Measurements from ENCODE around the gene SLC13A5.
"Not testable (repeated sequence)": the region's sequence is repeated elsewhere in the genome, so short reads cannot be mapped to it uniquely, and the experiment has no call there.

The SLC13A5 gene

DNA sequence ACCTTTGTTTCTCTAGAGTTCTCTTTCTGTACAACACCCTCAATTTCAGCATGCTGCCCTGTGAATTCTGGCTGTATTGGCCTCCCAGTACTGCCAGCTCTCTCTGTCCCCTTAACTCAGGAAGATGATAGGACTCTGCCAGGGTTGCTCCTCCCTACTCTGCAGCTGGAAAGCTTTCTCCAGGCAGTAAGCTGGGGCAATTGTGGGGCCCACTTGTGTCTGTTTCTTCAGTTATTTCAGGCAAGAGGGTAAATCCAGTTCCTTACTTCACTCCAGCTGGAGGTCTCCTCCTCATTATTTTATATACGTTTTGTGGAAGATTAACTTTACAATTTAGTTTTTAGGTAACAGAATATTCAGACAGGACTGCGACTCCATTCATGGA lies 51.7 kb downstream of the SLC13A5 start:
- no peak for DNase-seq (ENCODE audit: low spot score)

DNA sequence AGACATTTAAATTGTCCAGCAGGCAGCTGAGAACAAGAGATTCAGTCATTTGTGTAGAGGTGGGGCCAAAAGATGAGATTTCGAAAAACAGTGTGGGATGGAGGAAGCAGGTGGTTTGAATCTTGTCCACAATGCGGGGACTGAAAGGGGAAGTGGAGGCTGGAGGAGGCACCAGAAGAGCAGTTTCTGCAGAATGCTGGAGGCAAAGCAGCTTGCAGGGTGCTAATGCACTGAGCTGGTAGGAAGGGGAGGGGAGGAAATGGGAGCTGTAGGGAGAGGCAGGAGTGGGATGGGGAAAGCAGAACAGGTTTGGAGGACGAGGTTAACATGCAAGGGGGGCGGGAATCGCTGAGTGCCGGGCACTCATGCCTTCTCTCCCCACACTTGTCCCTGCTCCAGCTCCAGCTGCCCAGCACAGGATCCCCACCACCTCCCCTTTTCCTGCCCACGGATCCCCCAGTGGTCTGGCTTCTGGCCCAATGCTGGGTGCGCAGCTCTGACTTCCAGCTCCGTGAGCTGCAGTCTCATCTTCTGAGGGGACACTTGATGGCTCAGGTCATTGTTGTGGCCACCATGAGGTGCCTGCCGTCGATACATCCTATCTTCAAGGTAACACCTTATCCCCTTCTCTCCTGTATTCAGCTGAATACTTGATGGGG lies 52.2 kb downstream of the SLC13A5 start:
- peak; percentile 39 for DNase-seq (ENCODE audit: low spot score)

DNA sequence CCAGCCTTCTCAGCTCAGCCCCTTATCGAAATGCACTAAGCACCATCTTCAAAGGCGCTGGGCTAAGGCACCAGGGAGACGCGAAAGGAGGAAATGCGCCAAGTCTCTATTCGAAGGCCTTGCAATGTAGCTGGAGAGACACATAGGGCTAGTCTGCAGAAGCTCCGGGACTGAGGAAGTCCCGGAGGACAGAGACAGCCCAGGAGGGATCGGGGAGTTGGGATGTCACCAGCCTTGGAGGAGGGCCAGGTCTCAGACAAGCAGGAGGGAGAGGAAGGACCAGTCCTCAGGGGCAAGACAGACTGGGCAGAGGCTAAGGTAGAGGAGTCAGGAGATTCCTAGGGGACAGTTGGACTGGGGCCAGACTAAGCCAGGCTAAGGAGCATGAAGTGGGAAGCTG lies 53.1 kb downstream of the SLC13A5 start:
- DNase-seq (ENCODE audit: low spot score), result no peak

DNA sequence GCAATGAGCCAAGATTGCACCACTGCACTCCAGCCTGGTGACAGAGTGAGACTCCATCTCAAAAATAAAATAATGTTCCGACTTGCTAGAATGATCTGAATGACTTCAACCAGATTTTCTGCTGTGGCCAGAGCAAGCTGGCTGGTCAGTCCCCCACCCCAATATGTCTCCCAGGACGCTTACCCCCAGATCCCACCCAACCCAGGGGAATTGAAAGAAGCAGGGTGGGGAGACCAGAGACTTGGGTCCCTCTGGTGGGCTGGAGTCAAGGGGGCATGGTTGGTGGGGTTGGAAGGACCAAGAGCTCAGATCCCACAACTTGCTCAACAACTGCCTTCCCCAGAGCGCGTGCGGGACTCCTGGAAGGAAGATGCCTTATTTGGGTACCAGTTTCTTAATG lies 54.8 kb downstream of the SLC13A5 start:
- not testable (repeated sequence) for DNase-seq (ENCODE audit: low spot score)

DNA sequence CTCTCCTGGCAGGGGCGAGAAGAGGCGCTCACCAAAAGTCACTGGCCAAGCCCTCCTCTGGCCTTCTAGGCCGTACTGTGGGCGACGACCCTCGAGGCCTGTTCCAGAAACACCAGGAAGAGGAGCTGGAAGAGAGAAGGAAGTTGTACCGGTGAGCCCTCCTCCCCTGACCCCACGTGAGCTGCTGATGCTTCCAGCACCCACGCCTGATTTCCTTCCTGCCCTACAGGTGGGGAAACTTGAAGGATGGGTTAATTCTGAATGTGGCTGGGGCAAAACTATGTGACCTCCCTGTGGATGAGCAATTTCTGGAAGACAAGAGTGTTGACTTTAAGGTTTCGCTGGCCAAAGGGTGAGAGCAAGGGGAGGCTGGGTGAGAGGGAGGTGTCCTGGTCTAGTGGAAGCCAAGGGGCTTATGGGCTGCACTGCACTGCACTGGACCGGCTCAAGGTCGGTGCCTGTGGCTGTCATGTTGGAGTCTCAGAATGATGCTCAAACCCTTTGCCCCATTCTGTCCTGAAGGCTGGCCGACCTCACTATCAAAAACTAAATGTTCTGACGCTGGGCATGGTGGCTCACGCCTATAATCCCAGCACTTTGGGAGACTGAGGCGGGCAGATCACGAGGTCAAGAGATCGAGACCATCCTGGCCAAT lies 55.4 kb downstream of the SLC13A5 start:
- DNase-seq (ENCODE audit: low spot score), result no peak

DNA sequence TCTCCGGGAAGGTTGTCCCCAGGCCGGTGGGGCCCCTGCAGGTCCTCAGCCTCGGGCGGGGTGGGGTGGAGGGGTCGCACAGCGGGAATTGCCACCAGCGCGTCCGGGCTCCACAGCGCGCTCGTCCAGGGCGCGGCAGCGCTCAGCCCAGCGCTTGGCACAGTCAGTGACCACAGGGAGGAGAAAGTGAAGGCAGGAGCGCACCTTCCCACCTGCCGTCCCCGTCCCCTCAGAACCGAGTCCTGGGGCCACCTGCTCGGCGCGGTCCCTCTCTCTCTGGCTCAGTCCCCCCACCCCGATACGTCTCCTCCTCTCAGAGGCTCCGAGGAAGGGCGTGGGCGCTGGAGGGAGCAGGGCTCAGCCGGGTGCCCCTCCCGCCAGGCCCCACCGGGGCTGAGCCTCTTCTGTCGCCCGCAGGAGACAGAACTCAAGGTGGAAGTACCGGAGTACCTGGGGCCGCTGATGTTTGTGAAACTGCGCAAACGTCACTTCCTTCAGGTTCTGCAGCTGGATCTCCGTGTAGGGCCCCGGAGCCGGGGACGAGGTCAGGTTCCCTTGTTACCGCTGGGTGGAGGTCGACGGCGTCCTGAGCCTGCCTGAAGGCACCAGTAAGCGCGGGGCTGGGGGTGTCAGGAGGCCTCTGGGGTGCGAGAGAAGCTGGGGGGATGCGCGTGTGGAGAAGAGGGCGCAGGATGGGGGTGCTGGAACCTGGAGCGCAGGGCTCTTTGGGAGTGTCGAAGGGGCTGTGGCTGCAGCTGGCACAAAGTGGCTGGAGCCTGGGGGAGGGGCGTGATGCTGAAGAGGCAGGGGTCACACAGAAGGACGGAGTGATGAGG lies 56.2 kb downstream of the SLC13A5 start:
- not testable (repeated sequence) for DNase-seq (ENCODE audit: low spot score)

DNA sequence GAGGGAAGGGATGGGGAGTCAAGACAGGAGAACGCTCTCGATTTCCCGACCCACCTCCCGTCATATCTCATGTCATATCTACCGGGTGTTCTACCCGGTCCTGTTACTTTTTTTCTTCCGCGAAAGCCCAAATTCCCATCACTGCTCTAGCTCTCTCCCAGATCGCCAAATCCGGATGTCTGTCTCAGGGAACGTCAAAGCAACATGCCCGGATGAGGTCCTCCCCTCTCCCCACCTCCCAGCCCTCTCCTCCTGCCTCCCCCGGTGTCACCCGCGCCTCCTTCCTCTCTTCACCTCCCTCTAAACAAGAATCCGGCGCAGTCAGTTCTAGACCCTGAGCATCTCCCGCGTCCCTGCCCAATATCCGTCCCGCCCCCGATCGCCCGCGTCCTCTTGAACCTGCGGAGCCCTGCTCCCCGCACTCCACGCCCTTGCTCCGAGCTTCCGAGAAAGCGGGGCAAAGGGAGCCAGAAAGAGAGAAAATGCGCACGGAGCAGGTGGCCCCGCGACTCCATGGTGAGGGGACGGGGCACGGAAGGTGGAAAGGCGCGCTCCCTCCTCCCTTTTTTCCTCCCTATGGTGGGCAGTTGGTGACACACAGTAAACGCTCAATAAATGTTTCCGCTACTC lies 57.3 kb downstream of the SLC13A5 start:
- not testable (repeated sequence) for DNase-seq (ENCODE audit: low spot score)

DNA sequence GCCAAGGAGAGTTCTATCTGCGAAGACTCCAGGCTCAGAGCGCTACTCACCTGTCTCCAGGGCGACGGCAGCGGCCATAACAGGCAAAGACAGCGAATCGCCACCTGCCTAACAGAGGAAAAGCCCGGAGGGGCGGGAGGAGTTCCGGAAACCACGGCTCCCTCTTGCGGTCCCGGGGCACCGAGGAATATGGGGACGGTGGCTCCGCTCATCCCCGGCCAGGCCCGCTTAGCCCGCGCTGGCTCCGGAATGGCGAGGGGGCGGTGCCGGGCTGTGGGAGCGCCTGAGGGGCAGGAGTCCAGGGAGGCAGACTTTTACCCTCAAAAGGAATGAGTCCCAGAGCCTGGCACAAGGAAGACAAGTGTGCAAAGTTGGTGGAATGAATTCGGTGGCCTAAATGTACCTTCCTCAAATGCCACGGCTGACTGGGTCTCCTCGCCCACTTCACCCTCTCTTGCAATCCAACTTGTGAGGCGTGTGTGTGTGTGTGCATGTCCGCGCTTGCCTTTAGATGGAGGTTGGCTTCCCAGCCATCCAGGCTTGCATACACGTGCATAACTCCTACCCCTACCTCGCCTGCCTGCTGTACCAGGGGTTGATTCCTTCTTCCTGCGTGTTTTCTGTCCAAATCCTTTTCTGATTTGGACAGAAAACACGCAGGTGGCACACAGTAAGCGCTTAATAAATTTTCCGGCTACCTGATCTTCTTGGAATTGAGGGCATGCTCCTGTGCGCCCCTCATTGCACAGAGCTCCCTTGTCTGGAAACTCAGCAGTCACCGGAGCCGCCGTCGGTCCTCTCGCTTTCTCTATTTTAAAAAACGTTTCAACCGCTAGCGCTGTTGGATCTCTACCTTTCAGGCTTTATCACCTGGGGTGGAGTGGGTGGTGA lies 58.1 kb downstream of the SLC13A5 start:
- no peak for DNase-seq (ENCODE audit: low spot score)

DNA sequence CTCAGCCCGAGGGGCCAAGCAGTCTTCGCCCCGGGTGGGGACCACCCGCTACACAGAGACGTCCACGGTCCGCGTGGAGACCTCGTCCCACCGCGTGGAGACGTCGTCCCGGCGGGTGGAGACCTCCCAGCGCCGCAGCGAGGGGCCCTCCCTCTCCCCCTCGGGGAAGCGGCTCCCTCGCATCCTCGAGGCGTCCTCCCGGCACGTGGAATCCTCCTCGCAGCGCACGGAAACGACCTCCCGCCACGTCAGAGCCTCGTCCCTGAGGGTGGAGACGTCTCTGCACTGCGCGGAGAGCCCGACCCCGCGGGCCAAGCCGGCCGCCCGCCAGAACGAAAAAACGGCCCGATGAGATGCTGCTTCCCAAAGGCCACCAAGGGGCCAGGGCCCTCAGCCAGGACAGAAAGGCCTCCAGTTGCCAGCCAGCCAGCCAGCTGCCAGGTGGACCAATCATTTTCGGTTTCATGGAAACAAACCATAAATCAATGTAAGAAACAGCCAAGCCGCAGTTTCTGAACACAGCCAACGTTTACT lies 61.2 kb downstream of the SLC13A5 start:
- no peak for DNase-seq (ENCODE audit: low spot score)

DNA sequence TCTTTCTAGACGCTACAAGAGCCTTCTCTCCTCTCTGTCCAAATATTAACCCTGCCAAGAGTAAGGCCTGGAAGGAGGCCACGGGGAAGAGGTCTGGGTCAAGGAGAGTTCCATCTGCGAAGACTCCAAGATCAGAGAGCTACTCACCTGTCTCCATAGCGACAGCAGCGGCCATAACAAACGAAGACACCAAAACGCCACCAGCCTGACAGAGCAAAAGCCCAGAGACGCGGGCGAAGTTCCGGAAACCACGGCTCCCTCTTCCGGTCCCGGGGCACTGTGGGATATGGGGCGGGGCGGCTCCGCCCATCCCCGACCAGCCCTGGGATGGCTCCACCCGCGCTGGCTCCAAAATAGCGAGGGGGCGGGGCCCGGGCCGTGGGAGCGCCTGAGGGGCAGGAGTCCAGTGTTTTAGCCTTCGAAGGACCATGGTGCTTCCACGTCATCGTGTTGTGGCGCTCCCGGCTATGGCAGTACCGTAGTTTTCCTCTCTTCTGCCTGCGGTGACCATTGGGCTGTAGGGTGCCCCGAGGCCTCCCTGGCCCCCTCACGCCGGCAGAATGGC lies 61.7 kb downstream of the SLC13A5 start, which contains the start of the genes C17orf100 and MED31:
TSS of gene C17orf100 (plus strand) at position 409 of the 565 bp plus-strand sequence. CDS start at position 561, 152 bp downstream.
TSS of gene MED31 (minus strand) at position 252 of the 565 bp plus-strand sequence. CDS start at position 175, 77 bp downstream.
- DNase-seq (ENCODE audit: low spot score), result peak; percentile 84

DNA sequence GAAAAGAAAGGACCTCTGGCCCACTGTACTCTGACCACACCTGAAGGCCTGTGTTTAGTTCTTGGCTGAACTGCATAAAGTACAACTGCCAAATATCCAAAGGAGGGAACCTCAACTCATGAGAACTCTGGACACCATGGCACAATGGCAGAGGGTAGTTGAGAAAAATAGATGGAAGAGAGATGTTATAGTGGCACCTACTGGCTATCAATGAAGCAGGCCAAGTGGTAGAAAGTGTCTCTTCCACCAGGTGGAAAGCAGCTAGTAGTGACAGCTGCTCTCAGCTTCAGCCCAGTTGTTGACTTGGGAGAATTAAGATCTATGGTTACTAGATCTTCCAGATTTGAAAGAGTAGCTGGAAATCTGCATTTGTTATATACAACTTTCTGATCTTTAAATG lies 65.0 kb downstream of the SLC13A5 start:
- no peak for DNase-seq (ENCODE audit: low spot score)

DNA sequence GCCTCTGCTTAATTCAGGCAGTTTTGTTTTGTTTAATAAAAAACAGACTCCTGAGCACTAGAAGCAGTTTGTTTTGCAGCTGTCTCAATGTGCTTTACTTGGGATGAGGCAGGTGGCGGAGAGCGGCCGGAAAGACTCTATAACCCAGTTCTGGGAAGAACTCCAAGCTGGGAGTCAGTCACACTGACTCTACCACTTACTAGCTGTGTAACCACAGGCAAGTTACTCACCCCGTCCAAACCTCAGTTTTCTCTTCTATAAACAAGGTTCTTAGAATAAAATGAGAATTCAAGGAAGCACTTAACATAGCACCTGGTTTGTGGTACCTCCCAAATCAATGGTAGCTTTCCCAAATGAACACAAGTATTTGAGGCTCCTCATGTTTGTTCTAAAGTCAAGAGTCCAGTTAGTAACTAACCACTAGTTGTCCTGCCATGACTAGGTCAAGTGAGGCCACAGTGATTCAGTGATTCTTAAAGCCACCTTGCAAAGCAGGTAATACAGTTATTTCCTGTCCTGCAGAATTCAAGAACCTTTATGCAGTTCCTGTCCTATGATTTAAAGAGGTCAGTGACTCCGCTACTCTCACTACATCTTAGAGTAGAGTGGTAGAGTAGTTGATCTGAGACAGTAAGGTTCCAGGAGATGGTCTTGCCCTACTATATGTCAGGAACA lies 69.6 kb downstream of the SLC13A5 start:
- DNase-seq (ENCODE audit: low spot score), result no peak

DNA sequence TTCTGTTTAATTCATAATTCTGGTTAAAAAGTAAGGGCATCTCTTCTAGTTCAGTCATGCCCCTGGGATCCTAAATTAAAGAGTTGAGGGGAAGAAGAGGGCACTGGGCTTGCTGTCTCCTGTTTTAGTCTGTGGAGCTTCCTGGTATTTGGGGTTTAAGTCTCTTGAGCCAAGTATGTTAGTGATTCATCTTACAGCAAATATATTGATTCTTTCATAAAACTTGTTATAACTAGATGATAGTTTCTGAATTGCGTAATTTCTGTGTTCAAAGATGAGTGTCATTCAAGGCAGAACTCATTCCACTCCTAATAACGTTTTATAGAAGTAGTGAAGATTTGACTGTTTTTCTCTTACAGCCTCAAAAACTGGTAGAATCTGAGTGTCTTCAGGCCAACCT lies 70.6 kb downstream of the SLC13A5 start:
- no peak for DNase-seq (ENCODE audit: low spot score)

DNA sequence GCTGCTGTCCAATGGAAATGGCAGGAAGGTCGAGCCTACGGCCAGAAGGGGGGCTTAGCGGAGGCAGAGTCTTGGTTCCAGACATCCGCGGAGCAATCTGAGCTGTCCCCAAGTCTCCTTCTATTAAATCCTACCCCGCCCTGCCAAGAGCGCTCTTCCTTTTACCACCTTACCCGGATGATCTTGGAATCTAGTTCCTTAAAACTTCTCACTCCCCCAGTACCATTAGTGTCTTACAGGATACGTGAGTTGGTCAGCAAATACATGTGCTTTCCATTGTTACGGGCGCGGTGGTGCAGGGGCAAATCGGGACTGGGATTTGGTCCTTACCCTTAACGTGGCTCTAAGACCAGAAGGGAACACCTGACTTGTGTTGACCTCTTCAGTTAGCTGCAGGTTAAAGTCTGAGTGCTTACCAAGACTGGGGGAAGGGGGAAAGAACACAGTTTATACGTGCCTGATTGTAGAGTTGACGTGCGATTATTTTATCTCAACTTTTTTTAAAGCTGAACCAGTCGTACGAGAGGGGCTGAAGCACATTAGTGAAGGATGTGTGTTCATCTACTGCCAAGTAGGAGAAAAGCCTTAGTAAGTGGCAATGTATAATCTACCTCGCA lies 71.8 kb downstream of the SLC13A5 start:
- DNase-seq (ENCODE audit: low spot score), result no peak

DNA sequence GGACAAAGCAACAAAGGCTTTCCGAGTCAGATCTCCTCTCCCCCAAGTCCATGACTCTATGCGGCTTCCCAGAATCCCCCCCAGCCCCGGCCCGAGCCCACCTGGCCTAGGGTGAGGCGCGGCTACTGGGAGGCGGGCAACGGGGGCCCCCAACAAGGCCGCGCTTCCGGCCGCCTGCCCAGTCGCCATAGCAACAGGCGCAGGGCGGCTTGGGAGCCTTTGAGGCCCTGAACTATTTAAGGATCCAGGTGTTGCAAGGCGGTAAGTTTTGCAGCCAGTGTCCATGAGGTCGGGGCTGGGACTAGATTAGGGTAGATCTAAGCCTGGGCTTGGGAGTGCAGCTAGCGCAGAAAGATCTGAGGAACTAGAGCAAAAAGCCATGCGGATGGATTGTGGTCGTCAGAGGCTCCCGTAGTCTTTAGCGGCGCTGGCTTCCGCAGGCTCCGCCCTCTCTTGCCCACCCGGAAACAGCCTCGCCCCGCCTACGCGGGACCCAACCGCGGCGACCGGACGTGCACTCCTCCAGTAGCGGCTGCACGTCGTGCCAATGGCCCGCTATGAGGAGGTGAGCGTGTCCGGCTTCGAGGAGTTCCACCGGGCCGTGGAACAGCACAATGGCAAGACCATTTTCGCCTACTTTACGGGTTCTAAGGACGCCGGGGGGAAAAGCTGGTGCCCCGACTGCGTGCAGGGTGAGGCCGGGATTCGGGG lies 72.5 kb downstream of the SLC13A5 start, which contains the start of the genes KIAA0753 and TXNDC17:
TSS of gene KIAA0753 (minus strand) at position 176 of the 711 bp plus-strand sequence. CDS start 5,608 bp downstream, outside the sequence.
TSS of gene TXNDC17 (plus strand) at position 525 of the 711 bp plus-strand sequence. CDS start at position 548, 23 bp downstream.
- peak; percentile 86 for DNase-seq (ENCODE audit: low spot score)

DNA sequence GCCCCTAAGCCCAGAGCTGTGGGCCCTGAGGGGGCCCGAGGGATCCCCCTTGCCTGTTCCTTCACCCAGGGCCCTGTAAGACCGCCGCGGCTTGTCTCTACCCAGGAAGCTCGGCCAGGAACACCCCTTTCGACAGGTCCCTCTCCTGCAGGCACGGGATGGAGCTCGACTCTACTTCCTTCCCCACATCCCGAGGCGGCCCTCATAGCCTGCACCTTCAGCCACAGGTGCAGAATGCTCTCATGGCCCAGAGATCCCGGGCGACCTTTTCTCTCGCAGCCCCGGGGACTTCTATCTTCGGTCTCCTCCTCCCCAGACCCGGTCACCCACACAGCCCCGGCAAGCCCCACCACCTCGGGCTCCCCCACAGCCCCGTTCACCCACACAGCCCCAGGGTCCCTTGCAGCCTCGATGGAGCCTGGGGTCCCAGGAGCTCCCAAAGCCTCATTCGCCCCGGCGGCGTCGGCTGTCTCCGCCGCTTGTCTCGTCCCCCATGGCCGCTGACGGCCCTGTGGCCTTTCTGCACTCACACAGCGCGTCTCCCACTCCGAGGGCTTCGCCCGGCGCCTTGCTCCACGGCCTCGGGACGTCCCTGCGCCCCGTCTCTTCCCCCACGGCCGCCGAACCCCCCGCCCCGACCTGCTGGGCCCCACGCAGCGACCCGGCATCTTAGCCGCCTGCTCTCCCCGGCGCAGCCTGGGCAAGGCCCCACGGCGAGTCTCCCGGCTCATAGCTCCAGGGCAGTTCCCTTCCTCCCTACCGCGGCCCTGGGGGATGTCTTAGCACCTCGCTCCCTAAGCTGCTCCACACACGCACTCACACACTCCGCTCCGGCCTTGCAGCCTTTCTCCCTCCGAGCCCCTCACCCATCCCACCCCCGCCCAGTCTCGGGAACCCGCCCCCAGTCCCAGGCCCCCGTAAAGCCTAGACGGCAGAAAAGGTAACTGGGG lies 73.3 kb downstream of the SLC13A5 start:
- no peak for DNase-seq (ENCODE audit: low spot score)

DNA sequence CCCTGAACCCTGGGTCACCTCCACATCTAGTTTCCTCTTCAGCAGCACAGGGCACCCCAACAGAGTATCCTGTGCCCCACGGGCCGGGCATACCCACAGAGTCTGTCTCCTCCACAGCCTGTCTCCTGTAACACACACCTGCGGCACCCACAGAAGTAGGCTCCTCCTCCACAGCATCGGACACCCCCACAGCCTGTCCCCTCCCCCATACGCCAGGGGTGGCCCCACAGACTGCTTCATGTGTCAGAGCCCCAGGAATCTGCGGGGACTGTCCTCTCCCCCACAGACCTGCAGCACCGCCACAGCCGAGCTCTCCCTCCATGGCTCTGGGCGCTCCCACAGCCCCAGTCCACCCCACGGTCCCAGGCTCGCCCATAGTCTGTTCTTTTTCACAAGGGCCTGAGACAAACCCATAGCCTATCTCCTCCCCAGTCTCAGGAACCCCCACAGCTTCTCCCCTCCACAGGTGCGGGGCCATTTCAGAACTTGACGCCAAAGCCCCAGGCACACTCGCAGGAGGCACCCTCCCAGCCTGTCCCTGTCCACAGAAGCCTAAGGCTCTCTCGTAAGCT lies 74.1 kb downstream of the SLC13A5 start:
- DNase-seq (ENCODE audit: low spot score), result no peak

Measured in globus pallidus (tissue), 1 donor.